NCI-H1436 treated with DMSO at 0.1 percent for 48 hours (cell line): Measurements from ENCODE around the gene CFDP1.
"Not testable (repeated sequence)": the region's sequence is repeated elsewhere in the genome, so short reads cannot be mapped to it uniquely, and the experiment has no call there.

Experiments used
- DNase-seq: peaks from one replicate; lab custom pipeline; 2025; lab: John Stamatoyannopoulos, UW

CFDP1 gene

DNA sequence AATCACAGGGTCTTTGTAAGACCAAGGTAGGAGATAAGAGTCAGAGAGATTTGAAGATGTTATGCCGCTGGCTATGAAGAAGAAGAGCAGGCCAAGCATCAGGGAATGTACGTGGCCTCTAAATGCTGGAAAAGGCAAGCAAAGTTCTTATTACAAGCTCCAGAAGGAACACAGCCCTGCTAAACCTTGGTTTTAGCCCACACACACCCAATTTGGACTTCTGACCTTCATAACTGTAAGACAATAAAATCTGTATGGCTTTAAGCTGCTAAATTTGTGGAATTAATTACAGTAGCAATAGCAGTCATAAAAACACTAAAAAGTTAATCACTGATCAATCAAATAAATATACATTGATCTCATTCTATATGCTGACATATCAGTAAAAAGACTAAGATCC is 25.1 kb upstream of the CFDP1 start:
- DNase-seq, result no peak

DNA sequence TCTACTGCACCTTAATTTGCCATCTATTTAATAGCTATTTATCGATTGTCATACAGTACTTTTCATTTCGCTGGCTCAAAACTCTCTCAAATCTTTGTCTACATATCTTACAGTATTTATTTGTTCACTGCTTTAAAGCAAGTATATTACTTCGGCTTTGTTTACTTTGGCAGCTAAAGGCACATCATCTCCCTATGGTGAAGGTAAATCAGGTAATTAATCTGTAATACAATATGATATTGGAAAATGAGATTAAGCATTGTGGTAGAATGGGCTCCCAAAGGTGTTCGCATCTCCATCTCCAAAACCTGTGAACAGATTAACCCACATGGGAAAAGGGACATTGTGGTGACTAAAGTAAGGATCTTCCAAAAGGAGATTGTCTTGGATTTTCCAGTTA is 24.7 kb upstream of the CFDP1 start:
- no peak for DNase-seq

DNA sequence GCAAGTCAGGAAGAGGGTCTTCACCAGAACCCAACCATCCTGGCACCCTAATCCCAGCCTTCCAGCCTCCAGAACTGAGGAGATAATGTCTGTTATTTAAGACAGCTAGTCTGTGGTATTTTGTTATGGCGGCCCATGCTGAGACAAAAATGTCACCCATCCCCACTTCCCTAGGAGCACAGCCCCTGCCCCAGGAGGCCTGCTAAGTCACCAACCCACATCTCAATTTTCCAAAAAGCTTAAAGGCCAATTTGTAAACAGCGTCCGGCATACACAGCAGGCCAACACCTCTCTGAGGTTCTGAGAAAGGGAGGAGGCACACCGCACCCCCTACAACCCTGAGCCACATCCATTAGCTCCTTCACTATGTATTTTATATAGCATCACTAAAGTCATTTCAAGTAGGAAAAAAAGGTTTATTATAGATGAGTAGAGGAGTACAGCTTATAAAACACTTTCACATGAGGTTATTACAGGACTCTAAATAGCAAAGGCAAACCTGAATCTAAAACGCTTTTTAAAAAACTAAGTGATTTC is 24.2 kb upstream of the CFDP1 start:
- DNase-seq, result no peak

DNA sequence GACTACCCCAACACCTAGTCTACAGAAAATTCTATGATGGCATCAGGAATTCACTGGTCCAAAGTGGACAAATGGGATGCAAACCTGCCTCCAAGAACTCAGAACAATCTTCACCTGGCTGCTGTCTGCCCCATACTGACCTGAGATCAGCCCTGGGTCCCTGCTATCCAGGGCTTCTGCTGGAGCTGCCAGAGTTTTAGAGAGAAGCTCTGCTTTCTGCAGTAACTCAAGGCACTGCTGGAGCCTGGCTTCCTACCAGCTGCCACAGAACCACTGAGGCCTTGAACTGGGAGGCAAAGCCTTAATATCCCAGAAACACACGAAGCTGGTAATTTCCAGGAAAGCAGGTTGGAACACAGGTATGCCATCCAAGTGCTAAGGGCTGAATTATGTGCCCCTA is 23.7 kb upstream of the CFDP1 start:
- no peak for DNase-seq

DNA sequence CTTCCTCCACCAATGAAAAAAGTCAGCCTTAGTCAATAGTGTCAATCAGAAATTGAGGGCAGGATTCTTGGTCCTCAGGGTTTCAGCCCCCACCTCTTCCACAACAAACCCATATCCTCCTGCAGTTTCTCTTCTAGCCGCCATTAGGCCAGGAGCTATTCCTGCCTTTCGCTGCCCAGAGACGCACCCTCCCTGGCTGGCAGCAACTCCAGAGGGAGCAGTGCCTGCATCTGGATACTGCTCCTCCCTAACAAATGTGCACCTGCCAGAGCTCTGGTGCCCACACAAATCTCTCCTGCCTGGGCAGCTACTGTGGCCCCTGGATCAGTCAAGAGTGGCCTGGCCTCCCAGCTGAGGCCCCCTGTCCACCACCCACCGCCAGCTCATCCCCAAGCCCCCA is 23.2 kb upstream of the CFDP1 start:
- DNase-seq, result not testable (repeated sequence)

DNA sequence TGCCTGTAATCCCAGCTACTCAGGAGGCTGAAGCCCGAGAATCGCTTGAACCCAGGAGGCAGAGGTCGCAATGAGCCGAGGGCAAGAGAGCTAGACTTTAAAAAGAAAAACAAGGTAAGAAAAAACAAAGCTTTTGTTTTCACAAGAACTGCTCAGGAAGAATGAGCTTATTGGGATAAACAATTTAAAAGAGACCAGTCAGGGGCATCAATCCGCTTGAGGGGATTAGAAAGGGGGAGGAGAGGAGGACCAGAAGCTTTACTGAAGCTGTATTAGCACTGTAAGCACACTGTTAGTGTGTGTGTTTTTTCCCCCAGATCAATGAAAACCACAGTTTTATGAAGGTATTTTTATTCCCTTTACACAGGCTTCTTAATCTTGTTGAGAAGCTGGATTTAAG is 22.4 kb upstream of the CFDP1 start:
- DNase-seq, result no peak

DNA sequence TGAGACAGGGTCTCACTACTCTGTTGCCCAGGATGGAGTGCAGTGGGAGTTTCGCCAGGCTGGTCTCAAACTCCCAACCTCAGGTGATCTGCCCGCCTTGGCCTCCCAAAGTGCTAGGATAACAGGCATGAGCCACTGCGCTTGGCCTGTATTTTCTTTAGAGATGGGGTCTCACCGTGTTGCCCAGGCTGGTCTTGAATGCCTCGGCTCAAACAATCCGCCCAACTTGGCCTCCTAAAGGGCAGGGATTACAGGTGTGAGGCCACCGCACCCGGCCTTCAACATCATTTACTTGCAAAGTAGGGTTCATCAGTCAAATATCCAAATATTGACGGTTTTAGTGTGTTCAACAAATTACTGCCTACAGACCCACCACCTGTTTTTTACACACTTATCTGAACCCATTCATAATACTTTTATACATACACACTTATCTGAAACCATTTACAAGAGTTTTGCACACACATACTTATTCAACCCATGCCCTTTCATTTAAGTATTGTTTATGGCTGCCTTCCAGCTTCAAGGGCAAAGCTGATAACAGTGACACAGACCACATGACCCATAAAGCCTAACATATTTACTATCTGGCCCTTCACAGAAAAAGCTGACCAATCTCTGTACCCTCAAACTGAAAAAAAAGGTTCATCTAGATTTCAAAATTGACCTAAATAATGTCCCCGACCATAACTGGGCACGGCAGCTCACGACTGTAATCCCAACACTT is 19.3 kb upstream of the CFDP1 start:
- DNase-seq, result no peak

DNA sequence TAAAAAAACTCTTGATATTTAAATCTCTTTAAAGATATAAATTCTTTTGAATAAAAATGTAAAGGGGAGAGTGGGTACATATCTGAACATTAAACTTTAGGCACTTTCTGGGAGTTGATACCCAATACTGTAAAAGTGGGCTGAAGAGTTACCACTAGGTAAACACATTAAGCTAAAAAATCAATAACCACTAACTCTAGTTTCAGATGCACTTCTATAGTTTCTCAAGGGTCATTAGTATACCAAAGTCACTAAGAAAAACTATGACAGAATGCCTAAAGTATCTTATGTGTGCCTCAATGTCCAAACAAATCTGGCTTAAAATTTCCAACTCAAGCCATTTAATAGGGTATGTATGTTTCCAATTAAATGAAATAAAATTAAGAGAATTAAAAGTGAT is 13.1 kb upstream of the CFDP1 start:
- DNase-seq, result no peak

DNA sequence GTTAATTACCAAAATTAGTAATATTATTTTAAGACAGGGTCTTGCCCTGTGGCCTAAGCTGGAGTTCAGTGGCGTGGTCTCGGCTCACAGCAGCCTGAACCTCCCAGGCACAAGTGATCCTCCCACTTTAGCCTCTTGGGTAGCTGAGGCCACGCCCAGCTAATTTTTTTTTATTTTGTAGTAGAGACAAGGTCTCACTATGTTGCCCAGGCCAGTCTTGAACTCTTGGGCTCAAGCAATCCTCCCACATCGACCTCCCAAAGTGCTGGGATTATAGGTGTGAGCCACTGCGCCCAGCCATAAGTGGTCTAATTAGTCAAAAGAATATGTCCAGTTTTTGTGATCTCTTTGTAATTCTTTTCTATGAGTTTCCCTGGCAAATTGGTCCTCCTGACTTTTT is 12.0 kb upstream of the CFDP1 start:
- DNase-seq, result no peak

DNA sequence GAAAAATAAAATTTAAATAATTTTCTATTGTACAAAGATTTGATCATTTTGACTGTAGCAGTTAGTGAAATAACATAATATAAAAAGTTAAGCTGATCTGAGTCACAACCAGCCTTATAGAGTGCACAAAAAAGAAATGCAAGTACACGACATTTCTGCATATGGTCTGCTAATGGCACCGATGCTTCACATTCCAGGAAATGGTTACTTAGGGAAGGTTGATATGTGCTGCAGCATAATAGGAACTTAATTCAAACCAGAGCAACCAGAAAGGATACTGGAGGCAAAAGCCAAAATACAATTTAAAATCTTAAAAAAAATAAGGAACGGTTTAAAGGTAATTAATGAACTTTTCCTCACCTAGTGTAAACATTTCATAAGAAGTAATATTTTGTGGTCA is 10.0 kb upstream of the CFDP1 start:
- DNase-seq, result no peak

DNA sequence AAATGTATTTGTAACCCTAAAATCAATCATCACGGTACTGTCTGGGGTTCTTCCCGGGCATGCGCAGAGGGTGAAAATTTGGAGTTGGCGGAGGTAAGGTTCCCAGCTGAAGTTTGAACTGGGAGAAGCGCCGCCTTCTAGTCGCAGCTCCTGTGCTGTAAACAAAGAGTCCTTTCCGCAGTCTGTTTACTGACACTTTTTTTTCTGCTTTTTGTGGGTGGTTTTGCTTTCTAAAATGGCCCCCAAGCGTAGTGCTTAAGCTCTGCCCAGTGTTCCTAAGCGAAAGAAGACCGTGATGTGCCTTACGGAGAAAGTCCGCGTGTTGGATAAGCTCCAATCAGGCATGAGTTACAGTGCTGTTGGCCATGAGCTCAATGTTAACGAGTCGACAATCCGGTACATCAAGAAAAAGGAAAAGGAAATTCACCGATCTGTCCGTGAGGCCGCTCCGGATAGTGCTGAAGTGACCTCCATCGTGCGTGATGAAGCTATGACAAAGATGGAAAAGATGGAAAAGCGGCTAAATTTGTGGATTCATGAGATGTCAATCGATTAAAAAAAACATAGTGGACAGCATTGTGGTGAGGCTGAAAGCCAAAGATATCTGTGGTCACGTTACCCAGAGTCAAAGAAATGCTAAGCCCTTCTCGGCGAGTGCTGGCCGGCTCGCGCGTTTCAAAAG is 570 bp upstream of the CFDP1 start:
- peak; percentile 73 for DNase-seq

DNA sequence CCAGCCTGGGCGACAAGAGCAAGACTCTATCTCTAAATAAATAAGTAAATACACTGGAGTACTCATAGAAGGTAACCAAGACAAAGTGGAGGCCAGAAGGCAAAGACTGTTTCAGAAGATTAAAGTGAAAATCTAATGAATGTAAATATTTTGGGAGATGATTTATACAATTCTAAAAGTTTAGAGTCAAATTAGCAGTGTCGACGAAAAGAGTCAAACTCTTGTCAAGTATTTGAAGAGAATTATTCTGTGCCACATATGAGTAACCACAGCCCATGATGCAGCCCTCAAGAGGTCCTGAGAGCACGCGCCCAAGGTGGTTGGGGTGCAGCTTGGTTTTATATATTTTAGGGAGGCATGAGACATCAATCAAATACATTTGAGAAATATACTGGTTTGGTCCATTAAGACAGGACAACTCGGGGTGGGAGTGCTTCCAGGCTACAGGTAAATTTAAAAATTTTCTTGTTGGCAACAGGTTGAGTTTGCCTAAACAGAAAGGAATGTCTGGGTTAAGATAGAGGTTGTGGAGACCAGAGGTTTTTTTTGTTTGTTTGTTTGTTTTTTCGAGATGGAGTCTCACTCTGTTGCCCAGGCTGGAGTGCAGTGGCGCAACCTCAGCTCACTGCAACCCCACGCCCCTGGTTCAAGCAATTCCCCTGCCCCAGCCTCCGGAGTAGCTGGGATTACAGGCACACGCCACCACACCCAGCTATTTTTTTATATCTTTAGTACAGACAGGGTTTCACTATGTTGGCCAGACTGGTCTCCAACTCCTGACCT is 3.5 kb downstream of the CFDP1 start:
- DNase-seq, result no peak

DNA sequence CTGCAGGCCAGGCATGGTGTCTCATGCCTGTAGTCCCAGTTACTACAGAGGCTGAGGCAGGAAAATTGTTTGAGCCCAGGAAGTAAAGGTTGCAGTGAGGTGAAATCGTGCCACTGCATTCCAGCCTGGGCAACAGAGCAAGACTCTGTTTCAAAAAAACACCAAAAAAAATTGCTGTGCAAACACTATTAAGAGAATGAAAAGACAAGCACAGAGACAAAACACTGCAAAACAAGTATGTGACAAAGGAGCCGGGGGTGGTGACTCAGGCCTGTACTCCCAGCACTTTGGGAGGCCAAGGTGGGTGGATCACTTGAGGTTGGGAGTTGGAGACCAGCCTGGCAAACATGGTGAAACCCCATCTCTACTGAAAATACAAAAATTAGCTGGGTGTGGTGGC is 6.8 kb downstream of the CFDP1 start:
- not testable (repeated sequence) for DNase-seq

DNA sequence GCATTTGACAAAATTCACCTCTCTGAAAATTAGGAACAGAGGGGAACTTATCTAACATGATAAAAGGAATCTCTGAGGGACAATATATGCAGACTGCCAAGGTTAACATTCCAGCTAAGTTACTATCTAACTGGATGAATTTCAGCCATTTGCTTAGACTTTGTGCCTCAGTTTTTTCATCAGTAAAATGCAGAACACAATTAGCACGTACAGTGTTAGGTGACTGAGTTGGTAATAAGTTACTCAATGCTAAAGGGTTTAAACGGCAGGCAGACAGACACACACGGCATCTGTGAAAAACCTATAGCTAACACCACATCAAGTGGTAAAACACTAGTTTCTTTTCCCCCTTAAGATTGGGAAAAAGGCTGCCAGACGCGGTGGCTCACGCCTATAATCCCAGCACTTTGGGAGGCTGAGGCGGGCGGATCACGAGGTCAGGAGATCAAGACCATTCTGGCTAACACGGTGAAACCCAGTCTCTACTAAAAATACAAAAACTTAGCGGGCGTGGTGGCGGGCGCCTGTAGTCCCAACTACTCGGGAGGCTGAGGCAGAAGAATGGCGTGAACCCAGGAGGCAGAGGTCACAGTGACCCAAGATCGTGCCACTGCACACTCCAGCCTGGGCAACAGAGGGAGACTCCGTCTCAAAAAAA is 9.1 kb downstream of the CFDP1 start:
- DNase-seq, result not testable (repeated sequence)

DNA sequence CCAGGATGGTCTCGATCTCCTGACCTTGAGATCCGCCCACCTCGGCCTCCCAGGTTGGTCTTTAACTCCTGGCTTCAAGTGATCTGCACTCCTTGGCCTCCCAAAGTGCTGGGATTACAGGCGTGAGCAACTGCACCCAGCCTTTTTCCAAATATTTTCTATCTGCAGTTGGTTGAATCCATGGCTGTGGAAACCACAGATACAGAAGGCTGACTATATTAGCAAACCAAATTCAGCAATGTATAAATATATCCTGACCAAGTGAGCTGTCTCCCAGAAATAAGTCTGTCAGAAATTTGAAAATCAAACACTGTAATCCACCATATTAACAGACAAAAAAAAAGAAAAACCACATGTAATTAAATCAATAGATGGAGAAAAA is 9.6 kb downstream of the CFDP1 start:
- no peak for DNase-seq

DNA sequence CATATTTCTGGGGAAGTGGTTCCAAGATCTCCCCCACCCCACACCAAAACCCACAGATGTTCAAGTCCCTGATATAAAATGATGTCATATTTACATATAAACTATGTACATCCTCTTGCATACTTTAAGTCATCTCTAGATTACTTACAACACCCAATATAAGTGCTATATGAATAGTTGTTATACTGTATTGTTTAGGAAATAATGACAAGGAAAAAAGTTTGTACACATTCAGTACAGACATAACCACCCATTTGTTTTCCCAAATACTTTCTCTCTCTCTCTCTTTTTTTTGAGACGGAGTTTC is 11.5 kb downstream of the CFDP1 start:
- no peak for DNase-seq

DNA sequence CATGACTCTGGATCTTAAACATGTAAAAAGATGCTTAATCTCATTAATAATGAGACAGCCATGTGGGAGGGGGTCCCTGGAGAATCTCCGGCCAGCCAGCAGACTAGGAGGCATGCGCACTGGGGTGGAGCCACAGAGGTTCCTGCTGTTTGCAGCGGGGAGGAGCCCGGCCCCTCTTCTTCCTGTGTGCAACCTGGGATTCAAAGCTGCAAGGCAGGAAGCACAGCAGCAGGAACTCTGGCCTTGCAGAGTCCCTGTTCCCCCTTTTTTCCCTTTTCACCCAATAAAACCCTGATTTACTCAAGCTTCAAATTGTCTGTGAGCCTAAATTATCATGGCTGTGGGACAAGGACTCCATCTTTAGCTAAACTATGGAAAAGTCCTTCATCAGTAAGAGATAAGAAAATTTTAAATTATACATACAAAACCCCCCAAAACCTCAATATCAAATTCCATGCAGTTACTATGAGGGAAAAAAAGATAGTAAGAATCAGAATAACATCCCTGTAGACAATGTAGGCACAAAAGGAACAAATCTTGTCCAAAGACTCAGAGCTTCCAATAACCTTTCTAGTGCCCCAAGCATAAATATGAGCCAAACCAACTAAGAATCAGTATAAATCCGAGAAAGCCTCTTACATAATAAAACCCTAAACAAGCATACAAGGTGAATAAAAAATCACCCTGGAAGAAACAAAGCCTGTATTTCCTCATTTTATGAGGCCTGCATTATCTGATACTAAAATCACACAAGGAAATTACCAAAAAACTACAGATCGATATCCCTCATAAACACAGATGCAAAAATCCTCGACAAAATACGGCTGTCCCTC is 12.1 kb downstream of the CFDP1 start:
- DNase-seq, result no peak

DNA sequence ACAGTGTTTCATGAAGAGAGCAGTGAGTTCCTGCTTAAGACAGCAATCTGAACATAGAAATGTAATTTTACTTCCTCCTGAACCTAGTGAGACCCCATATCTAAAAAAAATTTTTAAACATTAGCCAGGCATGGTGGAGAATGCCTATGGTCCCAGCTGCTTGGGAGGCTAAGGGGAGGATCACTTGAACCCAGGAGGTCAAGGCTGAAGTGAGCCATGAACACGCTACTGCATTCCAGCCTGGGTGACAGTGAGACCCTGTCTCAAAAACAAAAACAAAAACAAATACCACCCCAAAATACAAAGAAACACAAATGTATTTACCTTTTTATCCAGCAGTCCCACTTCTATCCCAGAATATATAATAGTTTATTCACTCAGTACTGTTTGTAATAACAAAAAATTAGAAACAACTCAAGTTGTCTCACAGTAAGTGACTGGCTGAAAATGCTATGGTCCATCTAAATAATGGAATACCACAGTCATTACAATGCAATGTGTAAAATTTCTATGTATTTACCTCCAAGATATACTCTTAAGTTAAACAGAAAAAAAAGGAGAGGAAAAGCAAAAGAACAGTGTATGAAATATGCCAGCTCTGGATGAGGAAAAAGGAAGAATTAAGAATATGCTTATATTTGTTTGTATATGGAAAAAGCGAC is 16.3 kb downstream of the CFDP1 start:
- no peak for DNase-seq

DNA sequence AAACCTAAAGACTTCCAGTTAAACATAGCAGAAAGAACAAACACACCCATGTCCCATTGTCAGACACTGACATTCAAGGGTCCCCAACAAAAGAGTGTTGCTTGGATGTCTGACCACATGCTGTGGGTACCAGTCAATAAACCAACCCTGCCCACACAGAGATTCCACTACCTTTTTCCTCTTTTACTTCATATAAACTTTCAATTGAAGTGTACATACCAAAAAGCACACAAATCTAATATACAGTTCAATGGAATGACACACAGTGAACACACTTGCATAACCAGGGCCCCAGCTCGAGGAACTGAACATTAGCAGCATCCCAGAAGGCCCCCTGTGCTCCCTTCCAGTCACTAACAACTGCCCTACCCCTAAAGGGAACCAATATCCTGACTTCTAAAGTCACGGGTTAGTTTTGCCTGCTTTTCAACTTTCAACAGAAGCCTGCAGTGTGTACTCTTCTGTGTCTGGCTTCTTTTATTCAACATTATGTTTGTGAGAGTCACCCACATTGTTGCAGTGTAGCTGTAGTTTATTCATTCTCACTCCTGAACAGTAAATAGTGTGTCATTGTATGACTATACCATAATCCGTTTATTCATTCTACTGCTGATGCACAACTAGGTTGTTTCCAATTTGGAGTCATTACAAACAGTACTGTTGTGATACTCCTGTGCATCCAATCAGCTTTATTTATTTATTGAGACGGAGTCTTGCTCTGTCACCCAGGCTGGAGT is 18.0 kb downstream of the CFDP1 start:
- no peak for DNase-seq

DNA sequence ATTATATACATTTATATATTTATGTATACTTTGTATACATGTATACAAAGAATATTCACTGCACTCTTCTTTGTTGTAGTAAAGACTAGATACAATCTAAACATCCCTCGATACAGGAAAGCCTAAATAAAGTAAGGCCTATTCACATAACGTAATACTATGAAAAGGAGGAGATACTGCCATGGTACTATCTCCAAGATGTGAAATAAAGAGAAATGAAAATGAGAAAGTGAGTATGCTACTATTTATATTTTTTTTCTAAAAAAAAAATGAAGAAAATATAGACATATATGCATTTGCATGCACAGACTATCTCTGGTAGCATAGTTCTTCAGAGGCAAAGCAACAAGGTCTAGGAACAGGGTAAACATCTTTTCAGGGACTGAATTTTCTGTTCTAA is 19.4 kb downstream of the CFDP1 start:
- DNase-seq, result no peak
